ENCODE data around the gene MAGI1.

Gene MAGI1

GRCh38 chr3:66076861-66077470, 38.2 kb upstream of the MAGI1 start:
- DNase-seq (ENCODE audit: low spot score) = no peak

GRCh38 chr3:66075281-66075680, 36.6 kb upstream of the MAGI1 start:
- DNase-seq (ENCODE audit: low spot score) = no peak
- in situ Hi-C loops (cut with MboI; ENCODE audit: low sequenced_read_pairs, unreplicated experiment) = no loop called here
- no peak for TF ChIP-seq CTCF (IDR thresholded peaks at IDR 0.05; ENCODE audit: borderline replicate concordance, control extremely low read depth, extremely low read depth, insufficient read depth, missing control alignments)

More at GRCh38 chr3:66076861-66077470, 38.2 kb upstream of the MAGI1 start:
- no peak for TF ChIP-seq CTCF (IDR thresholded peaks at IDR 0.05; ENCODE audit: borderline replicate concordance, control extremely low read depth, extremely low read depth, insufficient read depth, missing control alignments)
- in situ Hi-C loops (cut with MboI; ENCODE audit: low sequenced_read_pairs, unreplicated experiment) = no loop called here

- TF ChIP-seq CTCF (IDR thresholded peaks at IDR 0.05; ENCODE audit: borderline replicate concordance, control extremely low read depth, extremely low read depth, insufficient read depth, missing control alignments) = no peak
- in situ Hi-C loops (cut with MboI; ENCODE audit: low sequenced_read_pairs, unreplicated experiment) = no loop called here
- DNase-seq (ENCODE audit: low spot score) = no peak
These were observed 34.9 kb upstream of the MAGI1 start for GRCh38 chr3:66073464-66074141.

- in situ Hi-C loops (cut with MboI; ENCODE audit: low sequenced_read_pairs, unreplicated experiment) = no loop called here
- DNase-seq (ENCODE audit: low spot score) = no peak
- no peak for TF ChIP-seq CTCF (IDR thresholded peaks at IDR 0.05; ENCODE audit: borderline replicate concordance, control extremely low read depth, extremely low read depth, insufficient read depth, missing control alignments)
These were observed 29.5 kb upstream of the MAGI1 start for GRCh38 chr3:66068255-66068654.

- no peak for DNase-seq (ENCODE audit: low spot score)
- in situ Hi-C loops (cut with MboI; ENCODE audit: low sequenced_read_pairs, unreplicated experiment) = no loop called here
- no peak for TF ChIP-seq CTCF (IDR thresholded peaks at IDR 0.05; ENCODE audit: borderline replicate concordance, control extremely low read depth, extremely low read depth, insufficient read depth, missing control alignments)
These were observed 28.4 kb upstream of the MAGI1 start for GRCh38 chr3:66066963-66067617.

- no peak for TF ChIP-seq CTCF (IDR thresholded peaks at IDR 0.05; ENCODE audit: borderline replicate concordance, control extremely low read depth, extremely low read depth, insufficient read depth, missing control alignments)
- in situ Hi-C loops (cut with MboI; ENCODE audit: low sequenced_read_pairs, unreplicated experiment) = no loop called here
- DNase-seq (ENCODE audit: low spot score) = no peak
These were observed 16.6 kb upstream of the MAGI1 start for GRCh38 chr3:66055289-66055688.

Data from GM13976 (cell line).